B cell (primary cell): Measurements from ENCODE around the gene BBS2. TPM values are rescaled to one million over a fixed set of nuclear protein-coding genes. Genes with fewer than 3 reads are reported as not detected.
A peak's percentile ranks its signal among the peaks of the same experiment; 100 is the strongest.

ENCODE experiments used
- ATAC-seq: fragments of 200-7000 bp; cut with Tn5 transposase; one replicate; pipeline ENCODE4 v1.10.0; 2021; ENCODE audit warnings: low read depth, mild to moderate bottlenecking, moderate number of reproducible peaks, moderate library complexity
- CTCF ChIA-PET: fragments of 350-600 bp; sonication (Branson Sonifier 250); formaldehyde crosslinking; loops from one replicate; lab custom pipeline; 2021; ENCODE audit warnings: antibody characterized with exemption, inconsistent platforms; lab: Charles Lee
- POLR2A ChIA-PET: fragments of 350-600 bp; sonication (Branson Sonifier 250); formaldehyde crosslinking; loops from one replicate; lab custom pipeline; 2021; ENCODE audit warnings: antibody characterized with exemption; lab: Charles Lee
- DNase-seq: peaks from one replicate; pipeline ENCODE4 v3.0.0; 2013
- H2AFZ ChIP-seq: 2 replicates; pipeline ENCODE4 v1.6.1; 2012; ENCODE audit warnings: mild to moderate bottlenecking, low read depth, low read length; ENCODE audit not compliant: insufficient read depth, poor library complexity, severe bottlenecking
- H3K27ac ChIP-seq, 2 donors: 1 replicate in 1 of 2; 2 replicates in 1 of 2; pipeline ENCODE4 v1.5.1; 2012 to 2013; ENCODE audit warnings: low read length in 2 of 2, mild to moderate bottlenecking in 2 of 2, moderate library complexity in 1 of 2
- H3K27me3 ChIP-seq, 4 experiments: fragments of 200-600 bp in 1 of 4; sonication (generic) in 1 of 4; replicated peaks in 1 of 4; 1 replicate in 2 of 4; 2 replicates in 2 of 4; pipeline versions ENCODE4 v1.6.1 to v1.7.0; 2013 to 2016; ENCODE audit warnings: low read length in 3 of 4, mild to moderate bottlenecking in 2 of 4, mixed read lengths in 1 of 4, moderate library complexity in 1 of 4; ENCODE audit not compliant: insufficient read depth in 4 of 4, control insufficient read depth in 3 of 4; ENCODE audit errors: control extremely low read depth in 1 of 4
- H3K36me3 ChIP-seq, 2 experiments: replicated peaks in 1 of 2; 1 replicate in 1 of 2; 2 replicates in 1 of 2; pipeline versions ENCODE4 v1.6.1 to v1.7.1; 2013; ENCODE audit warnings: low read length in 1 of 2; ENCODE audit not compliant: insufficient read depth in 2 of 2, control insufficient read depth in 1 of 2; ENCODE audit errors: control extremely low read depth in 1 of 2, extremely low read depth in 1 of 2
- H3K4me1 ChIP-seq, 2 donors: fragments of 200-600 bp in 1 of 2; sonication (generic) in 1 of 2; 1 replicate in 1 of 2; 2 replicates in 1 of 2; pipeline versions ENCODE4 v1.5.1 to v1.6.1; 2013 to 2017; ENCODE audit warnings: low read length in 2 of 2; ENCODE audit not compliant: control insufficient read depth in 2 of 2, insufficient read depth in 2 of 2
- H3K4me2 ChIP-seq: replicated peaks from 2 replicates; pipeline ENCODE3; 2012; ENCODE audit warnings: mild to moderate bottlenecking, low read depth, low read length; ENCODE audit not compliant: poor library complexity, severe bottlenecking
- H3K4me3 ChIP-seq, 5 experiments: fragments of 200-600 bp in 1 of 5; sonication (generic) in 1 of 5; 1 replicate in 3 of 5; 2 replicates in 2 of 5; pipeline versions ENCODE4 v1.5.1 to v1.7.0; 2011 to 2016; ENCODE audit warnings: low read length in 4 of 5, mild to moderate bottlenecking in 4 of 5, low read depth in 2 of 5, control low read depth in 1 of 5, moderate library complexity in 1 of 5; ENCODE audit not compliant: insufficient read depth in 1 of 5; ENCODE audit errors: control extremely low read depth in 1 of 5, extremely low read depth in 1 of 5
- H3K79me2 ChIP-seq: fragments of 200-600 bp; sonication (generic); one replicate; pipeline ENCODE4 v1.6.0; 2016; ENCODE audit warnings: low read length; ENCODE audit not compliant: control insufficient read depth, insufficient read depth
- H3K9ac ChIP-seq: fragments of 200-600 bp; sonication (generic); 2 replicates; pipeline ENCODE4 v1.6.1; 2017; ENCODE audit warnings: mild to moderate bottlenecking, low read length, moderate library complexity
- H3K9me3 ChIP-seq, 3 donors: one replicate each; pipeline versions ENCODE4 v1.6.1 to v1.7.1; 2013; ENCODE audit warnings: low read length in 2 of 3; ENCODE audit not compliant: control insufficient read depth in 2 of 3, insufficient read depth in 1 of 3; ENCODE audit errors: control extremely low read depth in 1 of 3
- H4K20me1 ChIP-seq: 2 replicates; pipeline ENCODE4 v1.6.0; 2012; ENCODE audit warnings: mild to moderate bottlenecking, low read length; ENCODE audit not compliant: insufficient read depth, control insufficient read depth, poor library complexity, severe bottlenecking
- H3K27ac Mint-ChIP-seq: one replicate; pipeline ENCODE4 v1.8.0; 2021; ENCODE audit warnings: mixed read lengths
- H3K27me3 Mint-ChIP-seq: one replicate; pipeline ENCODE4 v1.8.0; 2021; ENCODE audit warnings: mixed read lengths
- H3K4me1 Mint-ChIP-seq: one replicate; pipeline ENCODE4 v1.8.0; 2021; ENCODE audit warnings: mixed read lengths
- H3K4me3 Mint-ChIP-seq: one replicate; pipeline ENCODE4 v1.8.0; 2021; ENCODE audit warnings: mixed read lengths
- H3K9me3 Mint-ChIP-seq: one replicate; pipeline ENCODE4 v1.8.0; 2022; ENCODE audit warnings: mixed read lengths; ENCODE audit not compliant: insufficient read depth
- CTCF ChIP-seq: fragments of 200-600 bp; IDR thresholded peaks from one replicate; pipeline ENCODE4 v1.8.0; 2022; ENCODE audit warnings: antibody characterized with exemption, mild to moderate bottlenecking
- EZH2 ChIP-seq: IDR thresholded peaks from 2 replicates; pipeline ENCODE4 v1.6.1; 2012; ENCODE audit warnings: borderline replicate concordance, low read depth, mild to moderate bottlenecking, moderate library complexity, low read length; ENCODE audit not compliant: insufficient read depth, poor library complexity, severe bottlenecking
- WGBS: methylation state at CpG from one replicate; pipeline ENCODE4 v1.1.5; 2013; ENCODE audit warnings: missing lambda C conversion rate; ENCODE audit not compliant: insufficient coverage; 5-methylcytosine and 5-hydroxymethylcytosine counted together
- intact Hi-C: fragments of 100-400 bp; cut with micrococcal nuclease; formaldehyde crosslinking; loops from one replicate; pipeline ENCODE4 v1.10.0; 2022
- polyA plus RNA-seq: library from polyadenylated mRNA; depleted of rRNA; stranded (reverse); fragments of >200 nt; gene quantifications from 2 replicates; pipeline ENCODE4 v1.2.3, GENCODE V29; 2012
- total RNA-seq, 2 donors: library from RNA; stranded (reverse); fragments of 120-200 nt in 1 of 2; gene quantifications; 1 replicate in 1 of 2; 2 replicates in 1 of 2; pipeline versions ENCODE4 v1.2.3 to v1.2.4, GENCODE V29; 2013 to 2022

Gene BBS2
- total and polyA plus RNA-seq, 2 donors (not counting 1 experiment from before 2014, with no cell fraction given), result 49.4 to 63.4 TPM

DNA sequence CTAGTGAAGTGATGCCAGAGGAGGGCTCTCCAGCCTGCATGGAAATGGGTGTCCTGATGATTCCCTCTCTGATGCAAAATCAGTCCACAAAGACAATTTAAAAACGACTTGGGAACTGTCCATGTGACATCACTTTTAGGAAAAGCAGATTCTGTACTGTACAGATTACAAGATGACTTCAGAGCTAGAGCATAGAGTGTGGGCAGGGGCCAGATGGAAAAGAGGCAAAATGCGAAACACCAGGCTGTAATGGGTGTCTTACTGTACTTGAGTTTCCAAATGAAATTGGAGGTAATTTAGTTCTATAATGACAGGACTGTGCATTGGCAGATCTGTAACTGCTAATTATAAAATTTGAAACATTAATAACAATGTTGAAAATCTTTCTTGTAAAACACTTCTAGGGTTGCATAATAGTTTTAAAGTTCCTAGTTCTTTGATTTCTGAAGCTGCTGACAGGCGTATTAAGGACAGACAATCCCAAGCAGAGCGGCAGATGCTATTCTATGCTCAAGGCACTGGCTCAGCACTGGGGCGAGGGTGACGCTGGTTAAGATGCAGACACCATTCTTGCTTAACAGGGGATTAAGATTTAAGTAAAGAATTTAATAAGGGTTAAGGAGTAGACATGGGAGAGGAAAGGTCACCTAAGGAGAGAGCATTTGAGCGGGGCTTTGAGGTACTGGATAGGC lies 38.9 kb downstream of the BBS2 start:
- peak overlapping the region; percentile 8 for H3K27ac Mint-ChIP-seq
- POLR2A ChIA-PET, result no interaction called here

More for the DNA sequence above, 38.9 kb downstream of the BBS2 start:
- H3K4me3 Mint-ChIP-seq, result no peak overlapping the region
- no peak for ATAC-seq
- H2AFZ ChIP-seq, result no peak overlapping the region
- no peak overlapping the region for H3K4me3 ChIP-seq
- peaks cover 1 to 50% of the 10 kb centered on the region in 2 experiments for H3K36me3 ChIP-seq
- CTCF ChIA-PET, result interaction anchor here (1.6 kb wide), 1 partner anchor 221 kb away, joined by 4 read pairs; no protein-coding TSS in a partner anchor
- H4K20me1 ChIP-seq, result no peaks in the 10 kb centered on the region
- no peak overlapping the region for H3K27ac ChIP-seq
- no peak overlapping the region for H3K9ac ChIP-seq
- no peak for DNase-seq
- no peaks in the 10 kb centered on the region for H3K27me3 ChIP-seq
- TF ChIP-seq CTCF, result no peak
- no peak for TF ChIP-seq EZH2
- no peaks in the 10 kb centered on the region for H3K4me1 Mint-ChIP-seq
- no peaks in the 10 kb centered on the region for H3K9me3 ChIP-seq
- H3K27me3 Mint-ChIP-seq, result no peaks in the 10 kb centered on the region
- WGBS, result 92% methylated on average over 6 of the region's 7 CpGs
- intact Hi-C loops, result no loop called here
- no peaks in the 10 kb centered on the region for H3K79me2 ChIP-seq
- no peaks in the 10 kb centered on the region for H3K4me1 ChIP-seq
- H3K9me3 Mint-ChIP-seq, result no peaks in the 10 kb centered on the region
- no peak overlapping the region for H3K4me2 ChIP-seq
